H1 (cell line): Measurements from ENCODE around the gene CARD11. TPM values are rescaled to one million over a fixed set of nuclear protein-coding genes. Genes with fewer than 3 reads are reported as not detected.

Experiments used
- CTCF ChIA-PET: fragments of 300-600 bp; sonication (Branson Sonifier 250); formaldehyde crosslinking; loops from one replicate; lab custom pipeline; 2021; ENCODE audit not compliant: partially characterized antibody; lab: Charles Lee
- POLR2A ChIA-PET: fragments of 300-600 bp; sonication (Branson Sonifier 250); formaldehyde crosslinking; loops from one replicate; lab custom pipeline; 2021; ENCODE audit warnings: inconsistent platforms; ENCODE audit not compliant: partially characterized antibody; lab: Charles Lee
- DNase-seq, 2 experiments: peaks; one replicate each; pipeline versions ENCODE4 v3.0.0 to v3.0.0-alpha.2; 2010 to 2022; ENCODE audit warnings: low spot score in 2 of 2, low read depth in 1 of 2, mixed read lengths in 1 of 2
- FAIRE-seq: peaks from 2 replicates; lab custom pipeline; 2011; peaks lifted over from hg19 to GRCh38; lab: Jason Lieb, UNC
- H2AFZ ChIP-seq: 2 replicates; pipeline ENCODE4 v1.8.1; 2012; ENCODE audit warnings: low read length, inconsistent platforms
- H2AK5ac ChIP-seq: 2 replicates; pipeline ENCODE4 v1.6.1; 2013; ENCODE audit warnings: low read depth, low read length
- H2BK120ac ChIP-seq: replicated peaks from 2 replicates; pipeline ENCODE3; 2013; ENCODE audit warnings: low read depth, low read length, inconsistent platforms
- H2BK12ac ChIP-seq: 2 replicates; pipeline ENCODE4 v1.6.1; 2013; ENCODE audit warnings: low read depth, low read length
- H2BK15ac ChIP-seq: 2 replicates; pipeline ENCODE4 v1.6.1; 2013; ENCODE audit warnings: low read length
- H2BK20ac ChIP-seq: 2 replicates; pipeline ENCODE4 v1.6.1; 2013; ENCODE audit warnings: low read length
- H2BK5ac ChIP-seq: 2 replicates; pipeline ENCODE4 v1.6.1; 2013; ENCODE audit warnings: low read depth, low read length
- H3K14ac ChIP-seq: 2 replicates; pipeline ENCODE4 v1.6.1; 2013; ENCODE audit warnings: inconsistent platforms; ENCODE audit not compliant: insufficient read length
- H3K18ac ChIP-seq: 2 replicates; pipeline ENCODE4 v1.6.1; 2013; ENCODE audit warnings: low read length; ENCODE audit errors: extremely low read depth
- H3K23ac ChIP-seq: 2 replicates; pipeline ENCODE4 v1.6.1; 2013; ENCODE audit warnings: inconsistent platforms; ENCODE audit not compliant: insufficient read length
- H3K23me2 ChIP-seq: 2 replicates; pipeline ENCODE4 v1.6.1; 2013; ENCODE audit warnings: low read depth, low read length
- H3K27ac ChIP-seq: 2 replicates; pipeline ENCODE4 v1.6.1; 2011; ENCODE audit warnings: low read depth, low read length, inconsistent platforms
- H3K27me3 ChIP-seq, 4 experiments: replicated peaks in 1 of 4; 1 replicate in 1 of 4; 2 replicates in 3 of 4; pipeline versions ENCODE4 v1.6.1 to v1.8.1; 2011 to 2013; ENCODE audit warnings: low read length in 3 of 4, mild to moderate bottlenecking in 3 of 4, inconsistent platforms in 2 of 4, mixed read lengths in 2 of 4, moderate library complexity in 1 of 4; ENCODE audit not compliant: control insufficient read depth in 3 of 4, insufficient read depth in 3 of 4; ENCODE audit errors: extremely low read depth in 1 of 4
- H3K36me3 ChIP-seq, 4 experiments: 2 replicates each; pipeline versions ENCODE4 v1.6.1 to v1.8.1; 2011 to 2013; ENCODE audit warnings: mild to moderate bottlenecking in 4 of 4, low read length in 3 of 4, moderate library complexity in 2 of 4, control low read depth in 1 of 4, inconsistent platforms in 1 of 4; ENCODE audit not compliant: insufficient read depth in 4 of 4, control insufficient read depth in 2 of 4
- H3K4ac ChIP-seq: replicated peaks from 2 replicates; pipeline ENCODE3; 2013; ENCODE audit warnings: low read length, low read depth, mixed read lengths, inconsistent platforms; ENCODE audit not compliant: insufficient read length
- H3K4me1 ChIP-seq, 4 experiments: replicated peaks in 1 of 4; 1 replicate in 1 of 4; 2 replicates in 3 of 4; pipeline versions ENCODE4 v1.6.1 to v1.8.1; 2011 to 2013; ENCODE audit warnings: low read length in 3 of 4, inconsistent platforms in 2 of 4, mixed read lengths in 1 of 4; ENCODE audit not compliant: insufficient read depth in 4 of 4, control insufficient read depth in 3 of 4
- H3K4me2 ChIP-seq, 2 experiments: 2 replicates each; pipeline versions ENCODE4 v1.6.1 to v1.8.1; 2011 to 2013; ENCODE audit warnings: low read depth in 2 of 2, low read length in 2 of 2, control low read depth in 1 of 2, inconsistent platforms in 1 of 2, mild to moderate bottlenecking in 1 of 2; ENCODE audit not compliant: insufficient read depth in 1 of 2
- H3K4me3 ChIP-seq, 4 experiments: fragments of 200-600, 300-600 bp in 1 of 4; sonication (generic), shearing (Covaris generic), sonication (Bioruptor Twin) in 1 of 4; 2 replicates each; pipeline versions ENCODE4 v1.5.1 to v1.8.1; 2011 to 2016; ENCODE audit warnings: low read length in 4 of 4, low read depth in 3 of 4, control low read depth in 2 of 4, inconsistent platforms in 2 of 4, mild to moderate bottlenecking in 2 of 4, mixed read lengths in 1 of 4, moderate library complexity in 1 of 4; ENCODE audit not compliant: insufficient read depth in 2 of 4; ENCODE audit errors: extremely low read depth in 1 of 4
- H3K56ac ChIP-seq: replicated peaks from 2 replicates; pipeline ENCODE3; 2013; ENCODE audit warnings: low read depth, mild to moderate bottlenecking, mixed read lengths, low read length, inconsistent platforms; ENCODE audit not compliant: insufficient read length
- H3K79me1 ChIP-seq: 2 replicates; pipeline ENCODE4 v1.6.1; 2013; ENCODE audit warnings: low read depth, low read length, control low read depth
- H3K79me2 ChIP-seq, 2 experiments: 2 replicates each; pipeline versions ENCODE4 v1.6.1 to v1.8.1; 2012 to 2013; ENCODE audit warnings: low read length in 2 of 2, mild to moderate bottlenecking in 2 of 2, inconsistent platforms in 1 of 2; ENCODE audit not compliant: insufficient read depth in 2 of 2, control insufficient read depth in 1 of 2
- H3K9ac ChIP-seq, 4 experiments: replicated peaks in 1 of 4; 1 replicate in 1 of 4; 2 replicates in 3 of 4; pipeline versions ENCODE4 v1.6.1 to v1.8.1; 2011 to 2013; ENCODE audit warnings: low read depth in 3 of 4, low read length in 3 of 4, control low read depth in 2 of 4, mild to moderate bottlenecking in 2 of 4, moderate library complexity in 2 of 4, inconsistent platforms in 1 of 4; ENCODE audit errors: extremely low read depth in 1 of 4
- H3K9me3 ChIP-seq, 2 experiments: 2 replicates each; pipeline versions ENCODE4 v1.6.1 to v1.8.1; 2012 to 2013; ENCODE audit warnings: mild to moderate bottlenecking in 2 of 2, moderate library complexity in 2 of 2, control low read depth in 1 of 2, inconsistent platforms in 1 of 2, low read depth in 1 of 2, low read length in 1 of 2, mixed read lengths in 1 of 2; ENCODE audit not compliant: insufficient read depth in 2 of 2
- H4K20me1 ChIP-seq, 2 experiments: replicated peaks in 1 of 2; 2 replicates each; pipeline versions ENCODE3 to v1.8.1; 2011 to 2013; ENCODE audit warnings: inconsistent platforms in 2 of 2, low read length in 2 of 2, mild to moderate bottlenecking in 1 of 2; ENCODE audit not compliant: insufficient read depth in 2 of 2, control insufficient read depth in 1 of 2
- H4K5ac ChIP-seq: 2 replicates; pipeline ENCODE4 v1.6.1; 2013; ENCODE audit warnings: low read length, low read depth, mixed read lengths, inconsistent platforms; ENCODE audit not compliant: insufficient read length
- H4K8ac ChIP-seq: 2 replicates; pipeline ENCODE4 v1.8.0; 2013; ENCODE audit warnings: mild to moderate bottlenecking, moderate library complexity, low read length, inconsistent platforms; ENCODE audit not compliant: insufficient read depth; ENCODE audit errors: extremely low read depth
- H4K91ac ChIP-seq: replicated peaks from 2 replicates; pipeline ENCODE3; 2013; ENCODE audit warnings: low read length, mixed read lengths, inconsistent platforms; ENCODE audit not compliant: insufficient read length
- BACH1 ChIP-seq: IDR thresholded peaks from 2 replicates; pipeline ENCODE4 v1.6.1; 2012; ENCODE audit warnings: low read length, improper control_type of control experiment
- E2F6 ChIP-seq: IDR thresholded peaks from 2 replicates; pipeline ENCODE4 v1.6.1; 2012; ENCODE audit warnings: inconsistent platforms
- EP300 ChIP-seq, 2 experiments: IDR thresholded peaks; 1 replicate in 1 of 2; 2 replicates in 1 of 2; pipeline ENCODE4 v1.6.1; 2011 to 2012; ENCODE audit warnings: low read depth in 2 of 2, low read length in 2 of 2, mild to moderate bottlenecking in 2 of 2, borderline replicate concordance in 1 of 2, inconsistent platforms in 1 of 2, moderate library complexity in 1 of 2
- HDAC2 ChIP-seq, 2 experiments: fragments of 300-600 bp in 1 of 2; sonication (generic) in 1 of 2; IDR thresholded peaks; 2 replicates each; pipeline ENCODE4 v1.6.1; 2011 to 2012; ENCODE audit warnings: low read depth in 2 of 2, low read length in 2 of 2, mild to moderate bottlenecking in 2 of 2, moderate library complexity in 2 of 2, borderline replicate concordance in 1 of 2, inconsistent platforms in 1 of 2
- NANOG ChIP-seq: IDR thresholded peaks from 2 replicates; pipeline ENCODE4 v1.6.1; 2011; ENCODE audit warnings: low read length, low read depth, mild to moderate bottlenecking, inconsistent platforms; ENCODE audit not compliant: insufficient read depth, poor library complexity, severe bottlenecking
- NRF1 ChIP-seq: IDR thresholded peaks from 2 replicates; pipeline ENCODE4 v1.6.1; 2011; ENCODE audit warnings: mild to moderate bottlenecking, low read depth, low read length, improper control_type of control experiment
- PHF8 ChIP-seq: fragments of 200-600 bp; sonication (generic); conservative IDR thresholded peaks from 2 replicates; pipeline ENCODE4 v1.7.1; 2012; ENCODE audit warnings: low read depth, mild to moderate bottlenecking, inconsistent platforms, low read length, moderate library complexity
- POLR2A ChIP-seq, 2 experiments: IDR thresholded peaks; 1 replicate in 1 of 2; 2 replicates in 1 of 2; pipeline ENCODE4 v1.6.1; 2011; ENCODE audit warnings: low read depth in 2 of 2, low read length in 2 of 2, mild to moderate bottlenecking in 2 of 2; ENCODE audit errors: control extremely low read depth in 1 of 2
- POU5F1 ChIP-seq: IDR thresholded peaks from 2 replicates; pipeline ENCODE4 v1.6.1; 2011; ENCODE audit warnings: low read depth, mild to moderate bottlenecking, low read length, moderate library complexity
- RFX5 ChIP-seq: IDR thresholded peaks from 2 replicates; pipeline ENCODE4 v1.6.1; 2011; ENCODE audit warnings: low read depth, low read length, improper control_type of control experiment, borderline replicate concordance
- SP2 ChIP-seq: IDR thresholded peaks from 2 replicates; pipeline ENCODE4 v1.6.1; 2012; ENCODE audit warnings: mild to moderate bottlenecking, low read length, inconsistent platforms
- TEAD4 ChIP-seq: IDR thresholded peaks from 2 replicates; pipeline ENCODE4 v1.6.1; 2012; ENCODE audit warnings: low read depth, low read length, inconsistent platforms, mixed read lengths
- ZNF274 ChIP-seq: IDR thresholded peaks from 2 replicates; pipeline ENCODE4 v1.7.0; 2012; ENCODE audit warnings: low read length, borderline replicate concordance; ENCODE audit errors: extremely low read depth
- WGBS, 2 experiments: shearing (Covaris generic) in 1 of 2; methylation state at CpG; one replicate each; pipeline versions ENCODE4 v1.1.6 to v1.1.7; 2013 to 2015; ENCODE audit warnings: low lambda C conversion rate in 2 of 2, mixed read lengths in 2 of 2, inconsistent platforms in 1 of 2, low coverage in 1 of 2, missing lambda C conversion rate in 1 of 2; ENCODE audit not compliant: insufficient replicate concordance in 2 of 2, insufficient coverage in 1 of 2, insufficient read length in 1 of 2; ENCODE audit errors: extremely low coverage in 1 of 2, missing lambda C conversion rate in 1 of 2; 5-methylcytosine and 5-hydroxymethylcytosine counted together
- polyA plus RNA-seq, 7 experiments: library from polyadenylated mRNA; depleted of rRNA in 3 of 7; stranded (reverse) in 5 of 7; unstranded in 2 of 7; fragments of >200 nt in 5 of 7; fragments of 200-250 nt in 2 of 7; gene quantifications; 1 replicate in 5 of 7; 2 replicates in 1 of 7; 4 replicates in 1 of 7; pipeline versions ENCODE4 v1.2.1 to v1.2.3, GENCODE V29; 2011 to 2013; ENCODE audit warnings: missing spikeins in 2 of 7, mixed read lengths in 2 of 7
- total RNA-seq: library from RNA; stranded (reverse); fragmentation: NEBNext Ultra II Directional; extraction: Animal tissue kit (Norgen Biotek cat#: 25700); gene quantifications from 2 replicates; pipeline ENCODE4 v1.2.1, GENCODE V29; 2021

CARD11 gene
- total and polyA plus RNA-seq, 2 of the 8 experiments (the other 6 are each of a cell fraction or from before 2014, with no cell fraction given): 12.6 to 29.8 TPM

- H3K4ac ChIP-seq: no peak overlapping the region
- H2BK12ac ChIP-seq: no peak overlapping the region
- no peak overlapping the region for H3K27ac ChIP-seq
- no peaks in the 10 kb centered on the region; the same call in 1 of the 2 replicates for H3K23me2 ChIP-seq
- H4K5ac ChIP-seq: no peak overlapping the region
- WGBS, 2 experiments: 94% methylated on average over 5 of the region's 5 CpGs; no CpG with 5 or more reads in 1 of the 2 experiments
- no peak overlapping the region for H3K23ac ChIP-seq
- H3K4me3 ChIP-seq: no peak overlapping the region
- H2AFZ ChIP-seq: no peak overlapping the region
- no peak overlapping the region for H2BK15ac ChIP-seq
- CTCF ChIA-PET: interaction anchor here (0.7 to 7.2 kb wide), 14 partner anchors 9 to 229 kb away, joined by 3 to 51 read pairs (median 8); no protein-coding TSS in a partner anchor
- H4K91ac ChIP-seq: no peak overlapping the region
- no peaks in the 10 kb centered on the region; a peak in 2 of 7 replicates for H3K4me1 ChIP-seq
- H2BK5ac ChIP-seq: no peak overlapping the region
- no peaks in the 10 kb centered on the region for H3K79me2 ChIP-seq
- H3K79me1 ChIP-seq: no peaks in the 10 kb centered on the region
- no peak overlapping the region for H3K18ac ChIP-seq
- no peak overlapping the region for H3K4me2 ChIP-seq
- no peak overlapping the region for H2BK120ac ChIP-seq
- H3K9me3 ChIP-seq: no peaks in the 10 kb centered on the region
- no peak overlapping the region for H3K14ac ChIP-seq
- no peaks in the 10 kb centered on the region for H3K36me3 ChIP-seq
- no peak overlapping the region for H3K56ac ChIP-seq
- no peaks in the 10 kb centered on the region for H3K27me3 ChIP-seq
- POLR2A ChIA-PET: no interaction called here
- DNase-seq: no peak
- no peak for FAIRE-seq
- no peak overlapping the region for H2BK20ac ChIP-seq
- H4K20me1 ChIP-seq: no peaks in the 10 kb centered on the region
- H2AK5ac ChIP-seq: no peak overlapping the region
- H4K8ac ChIP-seq: peak overlapping the region; percentile 19; the same call in 1 of the 2 replicates
- no peak overlapping the region for H3K9ac ChIP-seq
- no peak for TF ChIP-seq HDAC2 (IDR thresholded peaks at IDR 0.05; ENCODE audit: borderline replicate concordance in 1 of 2, low read depth in 2 of 2, low read length in 2 of 2)
- TF ChIP-seq SP2: no peak
- no peak for TF ChIP-seq TEAD4
- no peak for TF ChIP-seq EP300 (IDR thresholded peaks at IDR 0.05; ENCODE audit: borderline replicate concordance in 1 of 2, low read depth in 2 of 2, low read length in 2 of 2)
- no peak for TF ChIP-seq BACH1
- no peak for TF ChIP-seq PHF8
- TF ChIP-seq POLR2A (IDR thresholded peaks at IDR 0.05; ENCODE audit: control extremely low read depth in 1 of 2, low read depth in 2 of 2, low read length in 2 of 2): no peak
- no peak for TF ChIP-seq ZNF274
- TF ChIP-seq E2F6: no peak
- TF ChIP-seq RFX5: no peak
- no peak for TF ChIP-seq NRF1
- TF ChIP-seq NANOG: no peak
- TF ChIP-seq POU5F1: no peak
These were observed 20.4 kb upstream of the CARD11 start for GRCh38 chr7:3064067-3064466.
